OCI-LY1 (cell line): Measurements from ENCODE around the gene BAX.
A peak's percentile ranks its signal among the peaks of the same experiment; 100 is the strongest.

ENCODE experiments used
- H2AFZ ChIP-seq: fragments of 200-600 bp; sonication (generic), shearing (Covaris generic); 2 replicates; pipeline ENCODE4 v1.6.0; 2014; ENCODE audit warnings: antibody characterized with exemption, mild to moderate bottlenecking, low read length
- H3F3A ChIP-seq: fragments of 200-600 bp; sonication (generic), shearing (Covaris generic); 2 replicates; pipeline ENCODE4 v1.6.0; 2014; ENCODE audit warnings: mild to moderate bottlenecking, antibody characterized with exemption, low read length, moderate library complexity; ENCODE audit not compliant: insufficient read depth
- H3K27ac ChIP-seq: fragments of 200-600 bp; sonication (generic); 2 replicates; pipeline ENCODE4 v1.5.1; 2014; ENCODE audit warnings: low read length, mixed run types, mild to moderate bottlenecking, low read depth; ENCODE audit not compliant: poor library complexity, severe bottlenecking
- H3K27me3 ChIP-seq: fragments of 200-600 bp; sonication (generic); 2 replicates; pipeline ENCODE4 v1.6.0; 2014; ENCODE audit warnings: antibody characterized with exemption, mild to moderate bottlenecking, low read length, moderate library complexity; ENCODE audit not compliant: insufficient read depth
- H3K36me3 ChIP-seq: fragments of 200-600 bp; sonication (generic); 2 replicates; pipeline ENCODE4 v1.6.1; 2014; ENCODE audit warnings: mild to moderate bottlenecking, antibody characterized with exemption, low read length, moderate library complexity, mixed read lengths; ENCODE audit not compliant: insufficient read depth
- H3K4me1 ChIP-seq: fragments of 200-600 bp; sonication (generic); 2 replicates; pipeline ENCODE4 v1.5.1; 2014; ENCODE audit warnings: mild to moderate bottlenecking, low read length, moderate library complexity; ENCODE audit not compliant: insufficient read depth, severe bottlenecking
- H3K4me2 ChIP-seq: fragments of 200-600 bp; sonication (generic), shearing (Covaris generic); 2 replicates; pipeline ENCODE4 v1.6.1; 2014; ENCODE audit warnings: low read length
- H3K4me3 ChIP-seq: fragments of 200-600 bp; sonication (generic); 2 replicates; pipeline ENCODE4 v1.5.1; 2014; ENCODE audit warnings: low read length, low read depth, mild to moderate bottlenecking, mixed read lengths; ENCODE audit not compliant: poor library complexity, severe bottlenecking
- H3K79me2 ChIP-seq: fragments of 200-600 bp; shearing (Covaris generic); 2 replicates; pipeline ENCODE4 v1.6.1; 2016; ENCODE audit warnings: mixed run types, low read length, mixed read lengths; ENCODE audit not compliant: insufficient read depth
- H3K9ac ChIP-seq: fragments of 200-600 bp; sonication (generic), shearing (Covaris generic); 2 replicates; pipeline ENCODE4 v1.6.1; 2014; ENCODE audit warnings: mild to moderate bottlenecking, low read length, mixed read lengths
- H3K9me2 ChIP-seq: fragments of 200-600 bp; sonication (generic), shearing (Covaris generic); 2 replicates; pipeline ENCODE4 v1.6.1; 2014; ENCODE audit warnings: low read depth, mild to moderate bottlenecking, low read length, mixed read lengths
- H3K9me3 ChIP-seq: fragments of 200-600 bp; shearing (Covaris generic); 2 replicates; pipeline ENCODE4 v1.6.1; 2014; ENCODE audit warnings: low read length, mixed read lengths
- H4K20me1 ChIP-seq: fragments of 200-600 bp; sonication (generic), shearing (Covaris generic); 2 replicates; pipeline ENCODE4 v1.6.0; 2016; ENCODE audit warnings: mild to moderate bottlenecking, low read length; ENCODE audit not compliant: insufficient read depth
- CTCF ChIP-seq: fragments of 200-600 bp; sonication (generic), shearing (Covaris generic); IDR thresholded peaks from 2 replicates; pipeline ENCODE4 v1.5.1; 2017; ENCODE audit warnings: mild to moderate bottlenecking, antibody characterized with exemption, low read length, moderate library complexity, mixed read lengths
- EZH2 ChIP-seq: fragments of 200-600 bp; sonication (generic), shearing (Covaris generic); IDR thresholded peaks from 2 replicates; pipeline ENCODE4 v1.8.0; 2017; ENCODE audit warnings: borderline replicate concordance, mixed run types, mild to moderate bottlenecking, antibody characterized with exemption, low read length, moderate library complexity, mixed read lengths

Gene BAX

DNA sequence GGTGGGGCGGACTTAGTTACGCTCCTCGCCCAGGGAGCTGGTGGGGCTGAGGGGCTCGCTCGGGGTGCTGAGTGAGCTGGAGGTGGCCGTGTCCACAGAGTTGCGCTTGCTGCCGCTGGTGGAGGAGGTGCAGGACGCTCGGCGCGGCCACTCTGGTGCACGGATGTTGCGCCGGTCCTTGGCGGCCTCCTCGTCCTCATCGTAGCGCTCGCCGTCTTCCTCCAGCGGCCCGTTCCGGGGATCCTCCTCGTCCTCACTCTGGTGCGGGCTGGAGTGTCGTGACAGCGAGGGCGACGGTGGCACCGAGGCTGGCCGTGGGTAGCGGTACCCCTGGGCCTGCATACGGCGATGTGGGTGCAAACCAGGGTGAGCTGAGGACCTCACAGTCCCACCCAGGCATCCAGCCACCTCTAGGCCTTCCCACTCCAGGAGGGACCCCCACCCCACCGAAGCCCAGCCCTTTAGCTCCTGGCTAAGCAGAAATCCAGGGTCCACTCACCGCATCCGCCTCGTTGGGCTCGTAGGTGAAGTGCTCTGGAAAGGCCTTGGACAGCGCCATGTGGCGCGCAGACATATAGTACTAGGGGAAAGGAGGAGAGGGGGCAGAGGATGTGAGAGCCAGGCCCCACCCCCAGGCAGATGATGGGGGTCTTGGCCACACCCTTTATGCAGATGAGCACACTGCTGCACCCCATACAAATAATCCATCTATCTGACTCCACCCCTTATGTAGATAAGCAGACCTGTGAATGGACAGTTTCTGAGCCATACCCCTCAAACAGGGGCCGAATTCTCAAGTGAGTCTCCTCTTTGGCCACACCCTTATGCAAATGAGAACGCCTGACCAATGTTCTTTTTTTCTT, 14.8 kb downstream of the BAX start:
- peaks cover 5% of the 10 kb centered on the region; the same call in 1 of the 2 replicates for H3F3A ChIP-seq
- TF ChIP-seq CTCF (no peak), EZH2 (no peak)
- 0 out of 2 replicates have a peak, but pooled peaks cover 4% of the 10 kb centered on the region for H3K79me2 ChIP-seq
- H3K27me3 ChIP-seq = no peaks in the 10 kb centered on the region
- peak overlapping the region; percentile 21 for H3K27ac ChIP-seq
- no peaks in the 10 kb centered on the region for H3K9me3 ChIP-seq
- H4K20me1 ChIP-seq = no peaks in the 10 kb centered on the region
- H2AFZ ChIP-seq = no peak overlapping the region
- H3K4me2 ChIP-seq = no peak overlapping the region
- no peak overlapping the region for H3K9ac ChIP-seq
- no peaks in the 10 kb centered on the region for H3K9me2 ChIP-seq
- no peak overlapping the region for H3K4me3 ChIP-seq
- peaks cover 29% of the 10 kb centered on the region for H3K4me1 ChIP-seq
- H3K36me3 ChIP-seq = peaks cover 54% of the 10 kb centered on the region

DNA sequence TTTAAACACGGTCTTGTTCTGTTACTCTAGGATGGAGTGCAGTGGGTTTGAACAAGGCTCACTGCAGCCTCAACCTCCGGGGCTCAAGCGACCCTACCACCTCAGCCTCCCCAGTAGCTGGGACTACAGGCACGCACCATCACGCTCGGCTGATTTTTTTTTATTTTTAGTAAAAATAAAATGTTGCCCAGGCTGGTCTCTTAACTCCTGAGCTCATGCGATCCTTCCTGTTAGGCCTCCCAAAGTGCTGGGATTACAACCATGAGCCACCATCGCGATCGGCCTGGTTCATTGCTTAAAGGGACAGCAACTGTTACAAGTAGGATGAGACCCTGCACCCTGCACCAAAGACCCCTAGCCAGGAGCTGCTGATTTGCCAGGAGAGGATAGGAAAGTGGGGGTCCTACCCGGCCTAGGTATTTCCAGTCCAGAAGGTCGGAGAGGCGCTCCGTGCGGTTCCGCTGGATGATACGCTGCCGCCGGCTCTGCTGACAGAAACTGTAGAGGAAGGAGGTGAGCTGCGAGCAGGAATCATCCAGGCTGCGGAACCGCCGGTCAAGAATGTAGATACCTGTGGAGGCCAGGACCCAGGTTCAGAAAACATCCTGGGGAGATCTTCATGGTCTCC, 15.6 kb downstream of the BAX start:
- H3K4me3 ChIP-seq = no peak overlapping the region
- H3K27ac ChIP-seq = peak overlapping the region; percentile 21
- no peak overlapping the region for H3K9ac ChIP-seq
- peaks cover 26% of the 10 kb centered on the region for H3K4me1 ChIP-seq
- H4K20me1 ChIP-seq = no peaks in the 10 kb centered on the region
- H2AFZ ChIP-seq = no peak overlapping the region
- TF ChIP-seq EZH2 (no peak), CTCF (no peak)
- H3K9me3 ChIP-seq = no peaks in the 10 kb centered on the region
- no peaks in the 10 kb centered on the region for H3K27me3 ChIP-seq
- H3K9me2 ChIP-seq = no peaks in the 10 kb centered on the region
- H3K79me2 ChIP-seq = 0 out of 2 replicates have a peak, but pooled peaks cover 4% of the 10 kb centered on the region
- H3K4me2 ChIP-seq = no peak overlapping the region
- peaks cover 5% of the 10 kb centered on the region; the same call in 1 of the 2 replicates for H3F3A ChIP-seq
- peaks cover 55% of the 10 kb centered on the region for H3K36me3 ChIP-seq

DNA sequence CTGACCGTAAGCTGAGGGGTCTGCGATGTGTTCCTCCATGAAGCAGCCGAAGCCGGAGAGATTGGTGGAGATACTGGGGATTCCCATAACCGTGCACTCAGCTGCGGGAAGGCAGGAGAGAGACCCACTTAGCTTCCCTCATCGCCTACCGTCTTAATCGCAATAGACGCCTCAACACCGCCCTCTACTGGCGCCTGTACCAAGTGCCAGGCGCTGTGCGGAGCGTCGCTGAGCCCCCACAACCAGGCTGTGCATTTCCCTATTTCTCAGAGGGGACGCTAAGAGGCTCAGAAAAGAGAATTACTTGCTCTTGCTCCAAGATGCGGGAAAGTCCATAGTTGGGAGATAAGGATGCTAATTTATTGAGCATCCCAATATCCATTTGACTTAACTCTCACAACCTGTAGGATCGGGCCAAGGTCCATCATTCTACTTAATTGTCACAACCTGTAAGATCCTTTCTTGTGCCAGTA, 16.3 kb downstream of the BAX start:
- no peak overlapping the region for H3K27ac ChIP-seq
- H3K4me3 ChIP-seq = no peak overlapping the region
- H3K4me2 ChIP-seq = peak overlapping the region; percentile 20; the same call in 1 of the 2 replicates
- H3K4me1 ChIP-seq = peaks cover 26% of the 10 kb centered on the region
- 0 out of 2 replicates have a peak, but pooled peaks cover 3% of the 10 kb centered on the region for H3K79me2 ChIP-seq
- no peak for TF ChIP-seq EZH2
- peak; percentile 97 for TF ChIP-seq CTCF
- no peak overlapping the region for H3K9ac ChIP-seq
- no peaks in the 10 kb centered on the region for H3K9me2 ChIP-seq
- no peaks in the 10 kb centered on the region for H3K9me3 ChIP-seq
- no peaks in the 10 kb centered on the region for H4K20me1 ChIP-seq
- H3K27me3 ChIP-seq = no peaks in the 10 kb centered on the region
- peaks cover 5% of the 10 kb centered on the region; the same call in 1 of the 2 replicates for H3F3A ChIP-seq
- no peak overlapping the region for H2AFZ ChIP-seq
- peaks cover 53% of the 10 kb centered on the region for H3K36me3 ChIP-seq
